H1 (cell line): ENCODE data around the gene TCP11. TPM values are rescaled to one million over a fixed set of nuclear protein-coding genes. Genes with fewer than 3 reads are reported as not detected.

Source experiments
- CTCF ChIA-PET: fragments of 300-600 bp; sonication (Branson Sonifier 250); formaldehyde crosslinking; loops from one replicate; lab custom pipeline; 2021; ENCODE audit not compliant: partially characterized antibody; lab: Charles Lee
- POLR2A ChIA-PET: fragments of 300-600 bp; sonication (Branson Sonifier 250); formaldehyde crosslinking; loops from one replicate; lab custom pipeline; 2021; ENCODE audit warnings: inconsistent platforms; ENCODE audit not compliant: partially characterized antibody; lab: Charles Lee
- DNase-seq, 2 experiments: peaks; one replicate each; pipeline versions ENCODE4 v3.0.0 to v3.0.0-alpha.2; 2010 to 2022; ENCODE audit warnings: low spot score in 2 of 2, low read depth in 1 of 2, mixed read lengths in 1 of 2
- FAIRE-seq: peaks from 2 replicates; lab custom pipeline; 2011; peaks lifted over from hg19 to GRCh38; lab: Jason Lieb, UNC
- H2AFZ ChIP-seq: 2 replicates; pipeline ENCODE4 v1.8.1; 2012; ENCODE audit warnings: low read length, inconsistent platforms
- H2AK5ac ChIP-seq: 2 replicates; pipeline ENCODE4 v1.6.1; 2013; ENCODE audit warnings: low read depth, low read length
- H2BK120ac ChIP-seq: replicated peaks from 2 replicates; pipeline ENCODE3; 2013; ENCODE audit warnings: low read depth, low read length, inconsistent platforms
- H2BK12ac ChIP-seq: 2 replicates; pipeline ENCODE4 v1.6.1; 2013; ENCODE audit warnings: low read depth, low read length
- H2BK15ac ChIP-seq: 2 replicates; pipeline ENCODE4 v1.6.1; 2013; ENCODE audit warnings: low read length
- H2BK20ac ChIP-seq: 2 replicates; pipeline ENCODE4 v1.6.1; 2013; ENCODE audit warnings: low read length
- H2BK5ac ChIP-seq: 2 replicates; pipeline ENCODE4 v1.6.1; 2013; ENCODE audit warnings: low read depth, low read length
- H3K14ac ChIP-seq: 2 replicates; pipeline ENCODE4 v1.6.1; 2013; ENCODE audit warnings: inconsistent platforms; ENCODE audit not compliant: insufficient read length
- H3K18ac ChIP-seq: 2 replicates; pipeline ENCODE4 v1.6.1; 2013; ENCODE audit warnings: low read length; ENCODE audit errors: extremely low read depth
- H3K23ac ChIP-seq: 2 replicates; pipeline ENCODE4 v1.6.1; 2013; ENCODE audit warnings: inconsistent platforms; ENCODE audit not compliant: insufficient read length
- H3K23me2 ChIP-seq: 2 replicates; pipeline ENCODE4 v1.6.1; 2013; ENCODE audit warnings: low read depth, low read length
- H3K27ac ChIP-seq: 2 replicates; pipeline ENCODE4 v1.6.1; 2011; ENCODE audit warnings: low read depth, low read length, inconsistent platforms
- H3K27me3 ChIP-seq, 4 experiments: replicated peaks in 1 of 4; 1 replicate in 1 of 4; 2 replicates in 3 of 4; pipeline versions ENCODE4 v1.6.1 to v1.8.1; 2011 to 2013; ENCODE audit warnings: low read length in 3 of 4, mild to moderate bottlenecking in 3 of 4, inconsistent platforms in 2 of 4, mixed read lengths in 2 of 4, moderate library complexity in 1 of 4; ENCODE audit not compliant: control insufficient read depth in 3 of 4, insufficient read depth in 3 of 4; ENCODE audit errors: extremely low read depth in 1 of 4
- H3K36me3 ChIP-seq, 4 experiments: 2 replicates each; pipeline versions ENCODE4 v1.6.1 to v1.8.1; 2011 to 2013; ENCODE audit warnings: mild to moderate bottlenecking in 4 of 4, low read length in 3 of 4, moderate library complexity in 2 of 4, control low read depth in 1 of 4, inconsistent platforms in 1 of 4; ENCODE audit not compliant: insufficient read depth in 4 of 4, control insufficient read depth in 2 of 4
- H3K4ac ChIP-seq: replicated peaks from 2 replicates; pipeline ENCODE3; 2013; ENCODE audit warnings: low read length, low read depth, mixed read lengths, inconsistent platforms; ENCODE audit not compliant: insufficient read length
- H3K4me1 ChIP-seq, 4 experiments: replicated peaks in 1 of 4; 1 replicate in 1 of 4; 2 replicates in 3 of 4; pipeline versions ENCODE4 v1.6.1 to v1.8.1; 2011 to 2013; ENCODE audit warnings: low read length in 3 of 4, inconsistent platforms in 2 of 4, mixed read lengths in 1 of 4; ENCODE audit not compliant: insufficient read depth in 4 of 4, control insufficient read depth in 3 of 4
- H3K4me2 ChIP-seq, 2 experiments: 2 replicates each; pipeline versions ENCODE4 v1.6.1 to v1.8.1; 2011 to 2013; ENCODE audit warnings: low read depth in 2 of 2, low read length in 2 of 2, control low read depth in 1 of 2, inconsistent platforms in 1 of 2, mild to moderate bottlenecking in 1 of 2; ENCODE audit not compliant: insufficient read depth in 1 of 2
- H3K4me3 ChIP-seq, 4 experiments: fragments of 200-600, 300-600 bp in 1 of 4; sonication (generic), shearing (Covaris generic), sonication (Bioruptor Twin) in 1 of 4; 2 replicates each; pipeline versions ENCODE4 v1.5.1 to v1.8.1; 2011 to 2016; ENCODE audit warnings: low read length in 4 of 4, low read depth in 3 of 4, control low read depth in 2 of 4, inconsistent platforms in 2 of 4, mild to moderate bottlenecking in 2 of 4, mixed read lengths in 1 of 4, moderate library complexity in 1 of 4; ENCODE audit not compliant: insufficient read depth in 2 of 4; ENCODE audit errors: extremely low read depth in 1 of 4
- H3K56ac ChIP-seq: replicated peaks from 2 replicates; pipeline ENCODE3; 2013; ENCODE audit warnings: low read depth, mild to moderate bottlenecking, mixed read lengths, low read length, inconsistent platforms; ENCODE audit not compliant: insufficient read length
- H3K79me1 ChIP-seq: 2 replicates; pipeline ENCODE4 v1.6.1; 2013; ENCODE audit warnings: low read depth, low read length, control low read depth
- H3K79me2 ChIP-seq, 2 experiments: 2 replicates each; pipeline versions ENCODE4 v1.6.1 to v1.8.1; 2012 to 2013; ENCODE audit warnings: low read length in 2 of 2, mild to moderate bottlenecking in 2 of 2, inconsistent platforms in 1 of 2; ENCODE audit not compliant: insufficient read depth in 2 of 2, control insufficient read depth in 1 of 2
- H3K9ac ChIP-seq, 4 experiments: replicated peaks in 1 of 4; 1 replicate in 1 of 4; 2 replicates in 3 of 4; pipeline versions ENCODE4 v1.6.1 to v1.8.1; 2011 to 2013; ENCODE audit warnings: low read depth in 3 of 4, low read length in 3 of 4, control low read depth in 2 of 4, mild to moderate bottlenecking in 2 of 4, moderate library complexity in 2 of 4, inconsistent platforms in 1 of 4; ENCODE audit errors: extremely low read depth in 1 of 4
- H3K9me3 ChIP-seq, 2 experiments: 2 replicates each; pipeline versions ENCODE4 v1.6.1 to v1.8.1; 2012 to 2013; ENCODE audit warnings: mild to moderate bottlenecking in 2 of 2, moderate library complexity in 2 of 2, control low read depth in 1 of 2, inconsistent platforms in 1 of 2, low read depth in 1 of 2, low read length in 1 of 2, mixed read lengths in 1 of 2; ENCODE audit not compliant: insufficient read depth in 2 of 2
- H4K20me1 ChIP-seq, 2 experiments: replicated peaks in 1 of 2; 2 replicates each; pipeline versions ENCODE3 to v1.8.1; 2011 to 2013; ENCODE audit warnings: inconsistent platforms in 2 of 2, low read length in 2 of 2, mild to moderate bottlenecking in 1 of 2; ENCODE audit not compliant: insufficient read depth in 2 of 2, control insufficient read depth in 1 of 2
- H4K5ac ChIP-seq: 2 replicates; pipeline ENCODE4 v1.6.1; 2013; ENCODE audit warnings: low read length, low read depth, mixed read lengths, inconsistent platforms; ENCODE audit not compliant: insufficient read length
- H4K8ac ChIP-seq: 2 replicates; pipeline ENCODE4 v1.8.0; 2013; ENCODE audit warnings: mild to moderate bottlenecking, moderate library complexity, low read length, inconsistent platforms; ENCODE audit not compliant: insufficient read depth; ENCODE audit errors: extremely low read depth
- H4K91ac ChIP-seq: replicated peaks from 2 replicates; pipeline ENCODE3; 2013; ENCODE audit warnings: low read length, mixed read lengths, inconsistent platforms; ENCODE audit not compliant: insufficient read length
- NANOG ChIP-seq: IDR thresholded peaks from 2 replicates; pipeline ENCODE4 v1.6.1; 2011; ENCODE audit warnings: low read length, low read depth, mild to moderate bottlenecking, inconsistent platforms; ENCODE audit not compliant: insufficient read depth, poor library complexity, severe bottlenecking
- POLR2A ChIP-seq, 2 experiments: IDR thresholded peaks; 1 replicate in 1 of 2; 2 replicates in 1 of 2; pipeline ENCODE4 v1.6.1; 2011; ENCODE audit warnings: low read depth in 2 of 2, low read length in 2 of 2, mild to moderate bottlenecking in 2 of 2; ENCODE audit errors: control extremely low read depth in 1 of 2
- WGBS, 2 experiments: shearing (Covaris generic) in 1 of 2; methylation state at CpG; one replicate each; pipeline versions ENCODE4 v1.1.6 to v1.1.7; 2013 to 2015; ENCODE audit warnings: low lambda C conversion rate in 2 of 2, mixed read lengths in 2 of 2, inconsistent platforms in 1 of 2, low coverage in 1 of 2, missing lambda C conversion rate in 1 of 2; ENCODE audit not compliant: insufficient replicate concordance in 2 of 2, insufficient coverage in 1 of 2, insufficient read length in 1 of 2; ENCODE audit errors: extremely low coverage in 1 of 2, missing lambda C conversion rate in 1 of 2; 5-methylcytosine and 5-hydroxymethylcytosine counted together
- polyA plus RNA-seq, 7 experiments: library from polyadenylated mRNA; depleted of rRNA in 3 of 7; stranded (reverse) in 5 of 7; unstranded in 2 of 7; fragments of >200 nt in 5 of 7; fragments of 200-250 nt in 2 of 7; gene quantifications; 1 replicate in 5 of 7; 2 replicates in 1 of 7; 4 replicates in 1 of 7; pipeline versions ENCODE4 v1.2.1 to v1.2.3, GENCODE V29; 2011 to 2013; ENCODE audit warnings: missing spikeins in 2 of 7, mixed read lengths in 2 of 7
- total RNA-seq: library from RNA; stranded (reverse); fragmentation: NEBNext Ultra II Directional; extraction: Animal tissue kit (Norgen Biotek cat#: 25700); gene quantifications from 2 replicates; pipeline ENCODE4 v1.2.1, GENCODE V29; 2021
- TF ChIP-seq, protein P1 (sequence below): IDR thresholded peaks from 2 replicates; pipeline ENCODE4 v1.6.1; 2012; ENCODE audit warnings: inconsistent platforms

The TCP11 gene
- total and polyA plus RNA-seq, 2 of the 8 experiments (the other 6 are each of a cell fraction or from before 2014, with no cell fraction given): 0.11 TPM; not detected in 1

- Histone ChIP-seq H2BK15ac (no peak overlapping the region), H3K23ac (no peak overlapping the region), H3K9ac (no peak overlapping the region), H4K5ac (no peak overlapping the region), H4K20me1 (peaks cover 0 to 3% of the 10 kb centered on the region in 2 experiments), H2AFZ (no peak overlapping the region), H2BK12ac (no peak overlapping the region), H3K4ac (no peak overlapping the region), H3K36me3 (peaks cover 3 to 16% (median 9%) of the 10 kb centered on the region in 4 experiments), H3K79me2 (no peaks in the 10 kb centered on the region), H3K4me2 (no peak overlapping the region), H3K56ac (no peak overlapping the region), H2BK120ac (no peak overlapping the region), H2BK20ac (no peak overlapping the region), H2BK5ac (0 out of 2 replicates have a peak overlapping the region, but pooled peaks have one; percentile 16), H3K79me1 (no peaks in the 10 kb centered on the region), H3K9me3 (no peaks in the 10 kb centered on the region), H4K91ac (no peak overlapping the region), H3K18ac (no peak overlapping the region), H3K14ac (no peak overlapping the region), H3K27ac (no peak overlapping the region)
- 81% methylated on average over 13 of the region's 13 CpGs; no CpG with 5 or more reads in 1 of the 2 experiments for whole genome bisulfite sequencing, 2 experiments
- DNase-seq (no peak), FAIRE-seq (no peak)
- CTCF ChIA-PET: interaction anchor here (0.8 to 2.4 kb wide), 9 partner anchors 8 to 127 kb away, joined by 3 to 7 read pairs (median 3); no protein-coding TSS in a partner anchor
- POLR2A ChIA-PET: no interaction called here
- TF ChIP-seq, protein P1, sequence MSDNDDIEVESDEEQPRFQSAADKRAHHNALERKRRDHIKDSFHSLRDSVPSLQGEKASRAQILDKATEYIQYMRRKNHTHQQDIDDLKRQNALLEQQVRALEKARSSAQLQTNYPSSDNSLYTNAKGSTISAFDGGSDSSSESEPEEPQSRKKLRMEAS: no peak
- no peak for TF ChIP-seq NANOG
- no peak for TF ChIP-seq POLR2A (IDR thresholded peaks at IDR 0.05; ENCODE audit: control extremely low read depth in 1 of 2, low read depth in 2 of 2, low read length in 2 of 2)
- TF ChIP-seq, all 59 proteins: peak for 0
- Histone ChIP-seq H3K27me3 (no peaks in the 10 kb centered on the region), H3K4me1 (peaks cover 0 to 10% (median 4%) of the 10 kb centered on the region in 4 experiments; a peak in 3 of 7 replicates), H4K8ac (0 out of 2 replicates have a peak overlapping the region, but pooled peaks have one; percentile 78), H2AK5ac (0 out of 2 replicates have a peak overlapping the region, but pooled peaks have one; percentile 15), H3K23me2 (no peaks in the 10 kb centered on the region), H3K4me3 (no peak overlapping the region)
These were observed 59.7 kb downstream of the TCP11 start for GRCh38 chr6:35081426-35081851.
